K562 (cell line): Measurements from ENCODE around the gene NTRK1. TPM values are rescaled to one million over a fixed set of nuclear protein-coding genes. Genes with fewer than 3 reads are reported as not detected.

Source experiments
- CBFA2T3 ChIP-seq: fragments of 450-650 bp; IDR thresholded peaks from 2 replicates; pipeline ENCODE4 v1.6.1; 2017
- COPS2 ChIP-seq: fragments of 450-650 bp; conservative IDR thresholded peaks from 2 replicates; pipeline ENCODE4 v1.6.1; 2016; ENCODE audit warnings: mild to moderate bottlenecking, moderate library complexity
- CREM ChIP-seq: IDR thresholded peaks from 2 replicates; pipeline ENCODE4 v1.6.1; 2014; ENCODE audit warnings: antibody characterized with exemption, low read depth
- CTCFL ChIP-seq: IDR thresholded peaks from 2 replicates; pipeline ENCODE4 v1.6.1; 2011; ENCODE audit warnings: borderline replicate concordance, low read depth, mild to moderate bottlenecking, moderate library complexity, low read length; ENCODE audit not compliant: insufficient read depth, poor library complexity, severe bottlenecking
- DPF2 ChIP-seq: fragments of 450-650 bp; IDR thresholded peaks from 2 replicates; pipeline ENCODE4 v1.6.1; 2016
- ESRRA ChIP-seq: fragments of 450-650 bp; IDR thresholded peaks from 2 replicates; pipeline ENCODE4 v1.6.1; 2014; ENCODE audit warnings: low read depth, mild to moderate bottlenecking, moderate library complexity, borderline replicate concordance
- GATAD2A ChIP-seq: fragments of 450-650 bp; IDR thresholded peaks from 2 replicates; pipeline ENCODE4 v1.6.1; 2017
- GTF2A2 ChIP-seq: IDR thresholded peaks from 2 replicates; pipeline ENCODE4 v1.6.1; 2016; ENCODE audit warnings: mild to moderate bottlenecking, missing genetic modification characterization, missing compliant biosample characterization
- KAT7 ChIP-seq: sonication (generic); formaldehyde crosslinking; IDR thresholded peaks from 2 replicates; pipeline ENCODE4 v1.8.0; 2022; ENCODE audit warnings: missing genetic modification reagents, mild to moderate bottlenecking, borderline replicate concordance
- MED1 ChIP-seq: sonication (generic); formaldehyde crosslinking; IDR thresholded peaks from 2 replicates; pipeline ENCODE4 v1.8.1; 2023; ENCODE audit warnings: missing genetic modification reagents, borderline replicate concordance
- MXI1 ChIP-seq: IDR thresholded peaks from 2 replicates; pipeline ENCODE4 v1.6.1; 2011; ENCODE audit warnings: low read depth, mild to moderate bottlenecking, improper control_type of control experiment, low read length
- NEUROD1 ChIP-seq: fragments of 150-350 bp; IDR thresholded peaks from 2 replicates; pipeline ENCODE4 v1.6.1; 2014; ENCODE audit warnings: borderline replicate concordance, low read length, low read depth; ENCODE audit not compliant: partially characterized antibody
- NONO ChIP-seq, 2 experiments: fragments of 200-400 bp in 1 of 2; fragments of 450-650 bp in 1 of 2; formaldehyde crosslinking in 1 of 2; IDR thresholded peaks; 2 replicates each; pipeline ENCODE4 v1.6.1; 2017; ENCODE audit warnings: low read depth in 2 of 2, mild to moderate bottlenecking in 2 of 2, moderate library complexity in 2 of 2, low read length in 1 of 2
- SIX5 ChIP-seq, 2 experiments: IDR thresholded peaks; 2 replicates each; pipeline ENCODE4 v1.6.1; 2011; ENCODE audit warnings: low read length in 2 of 2, borderline replicate concordance in 1 of 2, low read depth in 1 of 2, mild to moderate bottlenecking in 1 of 2, moderate library complexity in 1 of 2; ENCODE audit not compliant: insufficient read depth in 1 of 2
- SMC3 ChIP-seq: conservative IDR thresholded peaks from 2 replicates; pipeline ENCODE4 v1.6.1; 2011; ENCODE audit warnings: low read depth, low read length, improper control_type of control experiment; ENCODE audit not compliant: insufficient read depth
- SPI1 ChIP-seq: IDR thresholded peaks from 2 replicates; pipeline ENCODE4 v1.6.1; 2011; ENCODE audit warnings: low read depth, low read length, control low read depth, borderline replicate concordance
- STAG1 ChIP-seq: sonication (generic); formaldehyde crosslinking; IDR thresholded peaks from 2 replicates; pipeline ENCODE4 v1.5.0; 2020; ENCODE audit warnings: missing genetic modification reagents, borderline replicate concordance
- TAF7 ChIP-seq: fragments of 450-650 bp; IDR thresholded peaks from 2 replicates; pipeline ENCODE4 v1.6.1; 2016; ENCODE audit warnings: missing genetic modification characterization, missing compliant biosample characterization
- TFAM ChIP-seq: fragments of 250-450 bp; sonication (Bioruptor Pico); conservative IDR thresholded peaks from 2 replicates; pipeline ENCODE4 v1.5.0; 2021; ENCODE audit warnings: mild to moderate bottlenecking, moderate library complexity
- THRA ChIP-seq: fragments of 450-650 bp; IDR thresholded peaks from 2 replicates; pipeline ENCODE4 v1.6.1; 2017; ENCODE audit warnings: mild to moderate bottlenecking, moderate library complexity
- U2AF1 ChIP-seq: fragments of 200-400 bp; formaldehyde crosslinking; optimal IDR thresholded peaks from 2 replicates; pipeline ENCODE3; 2017; ENCODE audit warnings: mild to moderate bottlenecking, low read depth, low read length, moderate library complexity
- ZBTB1 ChIP-seq: sonication (generic); formaldehyde crosslinking; IDR thresholded peaks from 2 replicates; pipeline ENCODE4 v1.8.1; 2023; ENCODE audit warnings: missing genetic modification reagents, low read depth, mild to moderate bottlenecking, borderline replicate concordance
- ZBTB33 ChIP-seq: sonication (generic); formaldehyde crosslinking; IDR thresholded peaks from 2 replicates; pipeline ENCODE4 v1.8.1; 2023; ENCODE audit warnings: mild to moderate bottlenecking, missing genetic modification reagents
- polyA plus RNA-seq, 8 experiments: library from polyadenylated mRNA; depleted of rRNA in 4 of 8; stranded (reverse) in 5 of 8; unstranded in 3 of 8; fragments of >200 nt; fragmentation: Nextera tagmentation in 2 of 8; fragmentation: Illumina TruSeq in 1 of 8; extraction: Ambion mirVana in 2 of 8; extraction: Trizol in 1 of 8; gene quantifications; 2 replicates each; pipeline versions ENCODE4 v1.2.1 to v1.2.3, GENCODE V29; 2011 to 2014; ENCODE audit warnings: inconsistent platforms in 1 of 8, missing spikeins in 1 of 8
- total RNA-seq, 7 experiments: library from RNA; depleted of rRNA in 6 of 7; stranded (reverse); fragments of >200 nt in 6 of 7; fragmentation: Illumina TruSeq in 2 of 7; extraction: Trizol in 2 of 7; gene quantifications; 2 replicates each; pipeline versions ENCODE4 v1.2.1 to v1.2.3, GENCODE V29; 2011 to 2021; ENCODE audit warnings: low replicate concordance in 1 of 7

Gene NTRK1
- total and polyA plus RNA-seq, 9 of the 15 experiments (the other 6 are each of a cell fraction or from before 2014, with no cell fraction given) = 0.46 to 30.0 (median 7.9) TPM

GRCh38 chr1:156892190-156893047, 31.8 kb downstream of the NTRK1 start (continued):
- 0 out of 2 replicates have a peak, but pooled peaks have one; percentile 55 for TF ChIP-seq ZBTB33 (CRISPR knock-in tag)
- no peak for TF ChIP-seq ESRRA
- TF ChIP-seq TAF7 (tag) = no peak
- TF ChIP-seq SMC3 = peak; percentile 91
- TF ChIP-seq ZBTB1 (CRISPR knock-in tag) = no peak
- TF ChIP-seq CREM = peak; percentile 83
- no peak for TF ChIP-seq TFAM (CRISPR knock-in tag)
- peak; percentile 43; the same call in 1 of the 2 replicates for TF ChIP-seq STAG1 (CRISPR knock-in tag)
- 0 out of 2 replicates have a peak, but pooled peaks have one; percentile 42 for TF ChIP-seq MXI1
- TF ChIP-seq CBFA2T3 = peak; percentile 10; the same call in 1 of the 2 replicates
- 0 out of 2 replicates have a peak, but pooled peaks have one; percentile 55 for TF ChIP-seq KAT7 (CRISPR knock-in tag)
- peak; percentile 71 for TF ChIP-seq CTCFL
- TF ChIP-seq GTF2A2 = no peak
- no peak for TF ChIP-seq THRA
- no peak for TF ChIP-seq NONO (IDR thresholded peaks at IDR 0.05; ENCODE audit: low read depth in 2 of 2, low read length in 1 of 2)
- TF ChIP-seq GATAD2A = no peak
- TF ChIP-seq SIX5 (IDR thresholded peaks at IDR 0.05; ENCODE audit: borderline replicate concordance in 1 of 2, insufficient read depth in 1 of 2, low read depth in 1 of 2, low read length in 2 of 2) = no peak
- TF ChIP-seq DPF2 = peak; percentile 38; the same call in 1 of the 2 replicates
- TF ChIP-seq U2AF1 = no peak
- no peak for TF ChIP-seq SPI1
- TF ChIP-seq MED1 (CRISPR knock-in tag) = no peak
- no peak for TF ChIP-seq COPS2
- TF ChIP-seq NEUROD1 = no peak
